Stimulated activated CD4-positive, alpha-beta T cell treated with anti-CD3 and anti-CD28 coated beads, Interleukin-2, amount 100 ng/mL, for 24 hours (primary cell): Measurements from ENCODE around the gene LOXL4.

Source experiments
- DNase-seq, 2 donors: peaks; one replicate each; pipeline ENCODE4 v3.0.0-alpha.2; 2020

Gene LOXL4

DNA sequence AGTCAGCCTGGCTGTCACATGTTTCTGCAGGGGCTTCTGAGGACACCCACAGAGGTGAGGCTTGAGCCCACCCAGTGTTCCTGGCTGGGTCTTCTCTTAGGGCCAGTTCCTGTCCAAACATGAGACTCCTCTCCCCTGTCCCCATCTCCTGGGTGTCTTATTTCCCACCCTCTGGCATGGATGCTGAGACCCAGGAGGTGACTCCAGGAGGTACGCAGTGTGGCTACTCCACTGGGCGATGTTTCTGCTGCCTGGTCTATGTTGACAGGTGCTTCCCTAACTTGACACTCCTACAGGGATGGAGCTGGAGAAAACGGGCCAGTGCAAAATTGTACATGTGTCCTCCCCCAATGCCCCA is 26.3 kb upstream of the LOXL4 start:
- no peak for DNase-seq

DNA sequence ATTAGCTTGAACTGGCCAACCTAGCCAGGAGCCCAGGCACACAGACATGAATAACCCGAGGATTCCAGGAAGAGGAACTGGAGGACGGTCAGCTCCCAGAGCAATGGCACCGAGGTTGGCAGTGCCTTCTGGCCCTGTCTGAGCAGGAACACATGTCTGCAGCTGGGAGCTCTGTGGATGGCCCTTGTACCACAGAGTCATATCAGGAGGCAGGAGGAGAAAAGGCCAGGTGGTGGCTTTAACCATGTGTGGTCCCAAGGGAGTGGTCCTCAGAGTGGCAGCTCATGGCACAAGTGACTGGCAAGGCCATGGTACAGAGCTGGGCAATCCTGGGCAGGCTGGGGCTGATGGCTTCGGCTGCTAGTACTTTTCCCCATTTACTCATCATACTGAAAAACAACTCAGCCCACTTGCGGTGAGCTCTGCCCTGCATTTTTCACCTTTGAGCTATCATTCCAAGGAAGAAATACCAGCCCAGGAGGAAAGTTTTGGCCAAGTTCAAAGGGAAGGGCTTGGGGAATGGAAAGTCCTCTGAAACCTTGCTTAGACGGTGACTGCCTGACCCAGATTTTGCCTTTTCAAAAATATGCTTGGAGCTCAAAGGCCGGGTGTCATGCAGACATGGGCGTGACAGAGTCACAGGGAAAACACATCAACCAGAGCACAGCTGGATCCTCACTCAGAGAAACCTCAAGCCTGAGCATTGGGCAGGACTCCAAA is 25.7 kb upstream of the LOXL4 start:
- DNase-seq = no peak

DNA sequence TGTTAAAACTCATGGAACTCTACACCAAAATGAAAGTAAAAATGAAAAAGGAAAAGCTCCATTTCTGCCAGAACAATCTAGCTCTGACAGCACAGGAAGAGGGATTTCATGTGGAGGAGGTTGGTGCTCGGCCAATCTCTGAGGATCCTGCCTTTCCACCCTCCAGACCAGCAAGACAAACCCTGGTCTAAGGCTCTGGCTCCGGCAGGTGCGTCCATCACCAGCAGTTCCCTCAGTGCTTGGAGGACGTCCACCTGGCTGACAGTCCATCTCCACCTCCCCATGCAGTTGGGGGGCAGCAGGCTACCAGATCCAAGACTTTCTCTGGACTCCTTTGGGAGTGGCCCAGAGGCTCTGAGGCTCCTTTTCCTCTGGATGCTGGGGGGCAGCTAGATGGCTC is 25.0 kb upstream of the LOXL4 start:
- DNase-seq = no peak

DNA sequence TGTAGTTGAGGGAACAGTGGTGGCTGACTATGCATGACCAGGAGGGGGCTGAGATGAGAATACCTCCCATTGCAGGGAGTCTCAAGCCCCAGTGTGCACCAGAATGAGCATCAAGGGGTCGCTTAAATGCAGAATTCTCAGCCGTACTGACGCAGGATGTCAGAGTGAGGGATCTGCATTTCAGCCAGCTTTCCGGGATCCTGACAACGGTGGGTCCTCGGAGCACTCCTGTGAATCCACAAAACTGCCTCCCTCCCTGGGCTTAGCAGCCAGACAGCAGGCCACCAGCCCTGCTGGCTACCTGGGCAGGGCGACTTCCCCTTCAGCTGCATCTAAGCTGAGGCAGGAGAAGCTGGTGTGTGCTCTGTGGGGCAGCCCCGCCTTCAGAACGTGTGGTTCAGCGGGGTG is 21.8 kb upstream of the LOXL4 start:
- no peak for DNase-seq

DNA sequence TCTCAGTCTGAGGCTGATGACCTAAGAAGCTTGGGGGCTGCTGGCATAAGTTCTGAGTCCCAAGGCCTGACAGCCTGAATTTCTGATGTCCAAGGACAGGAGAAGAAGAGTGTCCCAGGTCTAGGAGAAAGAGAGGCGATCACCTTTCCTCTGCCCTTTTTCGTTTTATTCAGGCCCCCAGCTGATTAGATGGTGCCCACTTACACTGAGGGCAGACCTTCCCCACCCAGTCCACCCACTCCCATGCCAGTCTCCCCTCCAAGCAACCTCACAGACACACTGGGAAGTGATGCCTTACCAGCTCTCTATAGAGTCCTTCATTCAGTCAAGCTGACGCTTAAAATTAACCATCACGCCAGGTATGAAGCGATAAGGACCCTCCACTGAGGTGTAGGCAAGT is 19.3 kb upstream of the LOXL4 start:
- DNase-seq = no peak

DNA sequence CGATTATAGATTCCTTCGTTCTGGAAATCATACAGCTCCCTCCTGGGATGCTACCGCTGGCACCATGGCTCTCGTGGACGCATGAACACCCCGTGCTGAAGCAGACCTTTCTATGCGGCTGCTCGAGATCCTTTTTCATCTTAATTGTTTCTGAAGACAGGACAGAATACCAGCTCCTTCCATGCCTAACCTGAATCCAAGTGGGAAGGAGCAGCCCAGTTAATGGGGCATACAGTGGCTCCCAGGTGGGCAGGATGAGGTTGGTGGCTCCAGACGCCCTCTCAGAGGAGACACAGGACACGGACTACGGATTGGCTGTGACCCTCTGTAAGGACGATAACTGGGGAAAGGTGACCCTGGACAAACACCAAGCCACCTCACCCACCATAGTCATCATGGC is 18.4 kb upstream of the LOXL4 start:
- DNase-seq = no peak

DNA sequence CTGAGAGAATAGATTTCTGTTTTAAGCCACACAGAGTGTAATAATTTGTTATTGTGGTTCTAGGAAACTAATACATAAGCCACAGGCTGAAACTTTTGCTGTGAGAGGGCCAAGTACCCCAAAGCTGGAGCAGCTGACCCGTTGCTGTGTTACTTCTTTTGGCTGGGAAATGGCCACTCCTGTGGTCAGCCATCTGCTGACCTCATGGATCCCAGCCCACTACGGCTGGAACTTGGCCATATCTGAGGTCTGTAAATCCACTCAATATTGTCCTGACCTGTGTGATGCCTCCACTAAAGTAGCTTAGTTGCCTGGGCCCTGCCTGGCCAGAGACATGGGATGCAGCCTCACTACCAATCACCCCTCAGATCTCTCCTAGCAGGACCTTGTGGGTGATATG is 17.4 kb upstream of the LOXL4 start:
- DNase-seq = no peak

DNA sequence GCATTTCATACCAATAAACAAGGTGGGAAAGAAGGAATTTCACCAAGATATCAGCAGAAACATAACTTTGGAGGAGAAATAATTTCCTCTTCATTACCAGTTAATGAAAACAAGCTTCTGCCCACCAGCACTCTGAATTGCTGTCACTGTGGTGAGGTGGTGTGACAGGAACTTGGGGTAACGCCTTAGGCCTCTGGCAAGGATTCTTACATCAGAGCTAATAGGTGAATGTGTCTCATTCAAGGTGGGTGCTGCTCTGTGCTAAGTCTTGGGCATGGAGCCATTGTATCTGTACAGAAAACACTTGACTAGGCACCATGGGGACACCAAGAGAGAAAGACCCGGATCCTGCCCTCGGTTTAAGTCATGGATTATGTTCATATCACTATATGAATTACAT is 8.3 kb upstream of the LOXL4 start:
- DNase-seq = no peak

DNA sequence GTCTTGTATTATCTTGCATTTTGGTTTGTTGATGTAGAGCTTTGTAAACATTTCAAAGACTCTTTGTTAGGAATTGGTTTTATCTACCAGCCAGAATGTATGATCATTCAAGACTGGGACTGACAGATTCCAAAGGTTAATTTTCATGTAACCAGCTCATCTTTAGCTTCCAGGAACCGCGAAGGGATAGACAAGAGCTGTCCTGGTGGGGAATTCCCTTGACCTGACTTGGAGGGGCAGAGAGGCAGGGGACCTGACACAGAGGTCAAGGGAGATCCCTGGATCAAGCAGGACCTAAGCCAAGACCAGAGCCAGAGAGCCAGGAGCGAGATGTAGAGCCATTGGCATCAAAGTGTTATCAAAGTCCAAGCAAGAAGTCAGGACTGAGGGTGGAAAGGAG is 6.6 kb upstream of the LOXL4 start:
- no peak for DNase-seq

DNA sequence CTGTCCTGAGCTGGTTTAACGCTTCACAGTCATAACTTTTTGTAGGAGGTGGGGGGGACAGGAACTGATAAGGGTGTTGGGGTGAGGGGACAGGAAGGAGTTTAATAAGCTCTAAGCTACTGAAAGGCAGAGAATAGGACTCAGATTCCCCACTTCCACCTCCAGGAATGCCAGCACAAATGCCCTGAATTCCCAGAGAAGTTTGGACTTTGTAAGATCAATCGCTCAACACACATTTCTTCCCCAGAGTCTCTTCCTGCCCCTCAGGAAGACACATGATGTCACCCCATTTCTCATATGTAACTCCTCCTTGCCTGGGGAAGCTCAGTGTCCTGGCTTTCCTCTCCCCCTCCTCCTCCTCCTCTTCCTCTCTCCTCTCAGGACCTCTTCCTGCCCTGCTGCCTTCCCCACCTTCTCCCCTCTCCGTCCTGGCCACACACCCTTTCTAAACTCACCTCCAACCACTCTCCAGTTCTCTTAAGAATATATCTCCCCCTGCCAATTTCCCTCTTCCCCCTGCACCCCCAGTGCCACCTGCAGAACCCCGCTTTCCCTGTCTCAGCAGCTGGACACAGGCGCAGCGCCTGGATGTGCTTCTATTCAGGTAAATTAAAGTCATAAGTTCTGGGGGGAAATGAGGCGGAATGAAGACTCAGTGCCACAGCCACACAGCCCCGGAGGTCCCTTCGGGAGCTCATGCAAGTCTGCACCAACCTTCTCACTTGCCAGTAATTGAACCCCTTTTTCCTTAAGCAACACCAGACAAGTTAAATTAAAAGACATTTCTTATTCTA is 5.3 kb upstream of the LOXL4 start:
- DNase-seq = no peak

DNA sequence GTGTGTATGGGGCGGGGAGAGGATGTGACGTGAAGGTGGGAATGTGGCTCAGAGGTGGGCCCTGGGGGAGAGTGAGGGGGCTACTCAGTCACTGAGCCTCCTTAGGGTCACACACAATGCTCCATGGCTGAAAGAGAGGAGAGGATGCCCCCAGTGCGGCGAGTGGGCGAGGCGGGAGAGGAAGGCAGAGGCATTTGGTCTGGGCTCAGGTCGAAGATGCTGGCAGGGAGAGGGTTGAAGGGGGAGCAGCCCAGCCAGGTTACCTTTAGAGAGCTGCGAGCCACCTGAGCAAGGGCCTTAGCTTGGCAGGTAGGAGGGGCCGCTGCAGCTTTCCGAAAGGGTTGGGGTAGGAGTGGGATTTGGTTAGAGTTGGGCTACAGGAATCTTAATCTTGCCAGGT is 4.7 kb upstream of the LOXL4 start:
- DNase-seq = no peak

DNA sequence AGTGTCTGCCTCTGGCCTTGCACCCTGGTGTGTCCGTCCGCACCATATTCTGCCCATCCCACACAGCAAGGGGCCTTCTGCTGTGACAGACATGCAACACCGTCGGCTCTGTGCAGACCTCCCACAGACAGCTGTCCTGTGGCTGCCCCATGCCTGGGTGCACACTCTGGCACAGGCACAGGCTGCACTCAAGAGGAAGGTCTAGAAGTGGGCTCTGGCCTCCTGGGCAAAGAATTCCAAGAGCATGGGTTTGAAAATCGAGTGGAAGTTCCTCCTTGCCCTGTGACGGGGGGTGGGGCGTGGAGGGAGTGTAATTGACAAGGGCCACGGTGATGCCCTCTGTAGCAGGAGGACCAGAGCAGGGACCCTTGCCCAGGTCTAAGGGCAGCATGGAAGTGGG is 4.3 kb upstream of the LOXL4 start:
- no peak for DNase-seq

DNA sequence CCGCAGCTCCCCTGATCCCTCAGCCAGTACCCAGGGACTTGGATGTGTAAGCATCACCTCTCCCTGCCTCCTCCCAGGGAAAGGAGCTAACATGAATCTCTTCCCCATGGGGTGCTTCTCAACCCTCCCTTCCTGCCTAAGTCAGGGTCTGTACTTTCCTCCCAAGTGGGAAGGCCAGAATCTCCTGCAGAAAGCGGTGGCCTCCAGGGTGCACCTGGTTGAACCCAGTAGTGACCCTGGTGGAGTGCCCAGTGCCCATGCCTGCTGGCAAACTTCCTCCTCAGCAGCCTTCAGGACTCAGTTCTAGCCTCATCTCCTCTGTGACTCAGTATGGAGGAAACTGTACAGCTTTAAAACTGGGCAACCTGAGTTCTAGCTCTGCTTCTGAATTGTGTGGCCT is 2.8 kb upstream of the LOXL4 start:
- no peak for DNase-seq

DNA sequence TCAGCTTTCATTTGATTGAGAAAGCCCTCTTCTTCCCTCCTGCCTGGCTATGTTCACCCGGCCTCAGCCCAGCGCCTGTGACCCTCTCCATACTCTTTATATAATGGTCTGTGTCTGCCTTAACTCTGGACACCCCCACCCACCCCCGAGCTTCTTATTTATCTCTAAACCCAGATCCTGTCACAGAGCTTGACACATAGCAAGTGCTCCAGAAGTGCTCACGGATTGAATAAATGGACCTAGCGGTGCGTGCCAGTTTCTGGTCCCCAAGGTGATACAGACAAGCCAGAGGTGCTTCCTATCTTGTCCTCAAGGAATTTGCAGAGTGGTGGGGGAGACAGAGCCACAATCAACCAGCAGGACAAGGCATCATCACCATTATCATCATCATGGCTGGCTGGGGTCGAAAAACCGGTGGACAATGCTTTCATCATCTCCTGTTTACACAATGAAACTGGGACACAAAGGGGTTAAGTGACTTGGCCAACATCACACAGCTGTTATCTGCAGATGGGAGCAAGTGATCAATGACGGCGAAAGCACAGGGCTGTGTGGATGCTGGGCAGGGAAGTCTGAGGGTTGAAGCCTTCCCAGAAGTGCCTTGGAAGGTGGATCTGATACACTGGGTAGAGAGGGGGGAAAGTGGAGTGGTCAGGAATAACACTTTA is 2.2 kb upstream of the LOXL4 start:
- no peak for DNase-seq

DNA sequence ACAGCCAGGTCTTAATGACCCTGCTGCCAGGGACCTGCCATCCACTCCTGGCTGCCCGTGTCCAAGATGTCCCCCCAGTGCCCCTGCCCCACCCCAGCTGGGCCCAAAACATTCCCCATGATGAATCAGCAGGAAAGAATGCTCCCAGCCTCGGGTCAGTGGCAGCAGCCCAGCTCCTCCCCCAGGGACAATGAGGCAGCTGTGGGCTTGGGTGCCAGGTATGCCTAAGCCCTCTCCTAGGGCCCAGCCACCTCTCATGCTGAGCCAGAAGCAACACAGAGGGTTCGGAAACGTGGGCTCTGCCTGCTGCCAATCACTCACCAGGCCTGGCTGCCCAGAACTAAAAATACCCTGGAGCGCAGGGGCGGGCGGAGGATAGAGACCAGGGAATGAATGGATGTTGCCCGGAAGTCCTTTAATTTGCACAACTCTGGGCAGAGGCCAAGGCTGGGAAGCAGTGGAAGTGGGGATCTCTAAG is 1.5 kb upstream of the LOXL4 start:
- DNase-seq = no peak

DNA sequence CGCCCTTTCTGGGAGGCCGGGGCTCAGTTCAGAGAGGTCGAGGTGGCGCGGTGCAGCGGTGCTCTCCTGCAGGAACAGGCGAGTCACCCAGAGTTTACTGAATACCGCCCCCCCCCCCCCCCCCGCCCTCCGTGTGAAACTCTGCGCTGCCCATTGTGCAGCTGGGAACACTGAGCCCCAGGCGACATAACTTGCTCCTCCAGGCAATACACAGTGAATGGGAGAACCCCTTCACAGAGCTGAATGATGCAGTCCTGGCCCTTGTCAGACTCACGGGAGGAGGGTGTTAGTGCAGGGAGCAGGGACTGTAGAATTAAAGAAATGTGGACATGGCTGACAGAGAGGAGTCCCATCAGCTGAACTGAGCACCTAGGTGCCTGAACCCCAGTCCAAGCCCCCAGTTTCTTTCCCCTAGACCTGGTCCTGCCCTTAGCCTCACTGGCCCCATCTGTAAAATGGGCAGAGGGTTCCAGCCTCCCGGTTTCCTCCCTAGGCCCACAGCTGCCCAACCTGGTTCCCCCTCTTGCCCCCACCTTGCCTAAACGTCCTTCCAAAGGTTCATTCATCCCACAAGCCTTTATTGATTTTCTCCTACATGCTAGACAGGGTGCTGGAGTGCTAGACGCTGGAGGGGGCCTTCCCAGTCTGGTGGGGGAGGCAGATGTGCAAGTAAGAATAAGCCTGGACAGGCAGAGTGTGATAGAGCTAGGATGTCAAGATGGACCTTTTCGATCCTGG is 869 bp upstream of the LOXL4 start:
- no peak for DNase-seq

DNA sequence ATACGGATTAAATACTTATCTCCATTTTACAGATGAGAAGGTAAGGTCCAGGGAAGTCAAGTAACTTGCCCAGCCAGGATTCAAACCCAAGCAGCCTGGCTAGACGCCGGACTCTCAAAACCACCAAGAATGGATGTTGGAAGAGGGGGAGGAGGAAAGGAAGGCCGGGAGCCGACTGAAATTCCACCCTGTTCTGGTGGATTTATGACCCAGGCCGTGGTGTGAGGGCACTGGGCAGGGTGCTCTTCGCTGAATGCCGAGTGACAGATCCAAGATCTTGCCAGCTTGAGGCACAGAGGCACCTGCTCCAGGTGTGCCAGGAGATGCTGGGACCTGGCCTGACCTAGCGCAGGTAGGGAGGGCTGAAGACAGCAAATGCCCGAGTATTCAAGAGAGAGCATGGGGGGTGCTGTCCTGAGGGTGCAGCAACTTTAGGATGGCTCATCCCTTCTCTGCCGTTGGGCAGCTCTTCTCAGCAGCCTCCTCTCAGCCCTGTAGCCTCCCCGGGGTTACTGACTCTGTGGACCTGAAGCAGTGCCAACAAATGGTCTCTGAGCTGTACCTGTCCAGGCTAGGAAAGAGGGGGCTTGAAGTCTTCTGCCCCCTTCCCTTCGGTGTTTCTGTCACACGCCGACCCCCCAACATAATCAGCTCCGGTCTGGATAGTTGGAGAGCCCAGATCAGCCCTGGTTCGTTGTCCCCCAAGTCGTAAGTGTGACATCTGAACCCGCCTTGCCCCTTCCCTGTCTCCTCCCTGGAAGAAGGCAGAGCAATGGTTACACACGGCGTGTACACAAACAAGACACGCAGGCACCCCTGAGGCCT is 713 bp downstream of the LOXL4 start:
- no peak for DNase-seq

DNA sequence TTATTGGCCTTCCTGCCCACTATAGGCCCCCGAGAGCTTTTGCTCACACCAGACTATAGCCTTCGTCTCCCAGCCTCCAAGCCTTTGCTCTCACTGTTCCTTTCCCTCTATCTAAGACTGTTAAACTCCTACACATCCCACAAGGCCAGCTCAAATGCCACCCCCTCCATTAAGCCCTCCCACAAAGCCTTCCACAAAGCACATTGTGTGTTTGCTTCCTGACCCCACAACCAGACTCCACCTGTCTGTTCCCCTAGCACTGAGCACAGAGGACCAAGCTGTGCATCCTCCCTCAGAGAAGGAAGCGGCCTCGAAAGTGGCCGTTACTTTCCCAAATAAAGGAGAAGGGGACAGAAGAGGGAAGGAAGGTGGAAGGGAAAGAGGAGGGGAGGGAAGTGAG is 1.3 kb downstream of the LOXL4 start:
- no peak for DNase-seq

DNA sequence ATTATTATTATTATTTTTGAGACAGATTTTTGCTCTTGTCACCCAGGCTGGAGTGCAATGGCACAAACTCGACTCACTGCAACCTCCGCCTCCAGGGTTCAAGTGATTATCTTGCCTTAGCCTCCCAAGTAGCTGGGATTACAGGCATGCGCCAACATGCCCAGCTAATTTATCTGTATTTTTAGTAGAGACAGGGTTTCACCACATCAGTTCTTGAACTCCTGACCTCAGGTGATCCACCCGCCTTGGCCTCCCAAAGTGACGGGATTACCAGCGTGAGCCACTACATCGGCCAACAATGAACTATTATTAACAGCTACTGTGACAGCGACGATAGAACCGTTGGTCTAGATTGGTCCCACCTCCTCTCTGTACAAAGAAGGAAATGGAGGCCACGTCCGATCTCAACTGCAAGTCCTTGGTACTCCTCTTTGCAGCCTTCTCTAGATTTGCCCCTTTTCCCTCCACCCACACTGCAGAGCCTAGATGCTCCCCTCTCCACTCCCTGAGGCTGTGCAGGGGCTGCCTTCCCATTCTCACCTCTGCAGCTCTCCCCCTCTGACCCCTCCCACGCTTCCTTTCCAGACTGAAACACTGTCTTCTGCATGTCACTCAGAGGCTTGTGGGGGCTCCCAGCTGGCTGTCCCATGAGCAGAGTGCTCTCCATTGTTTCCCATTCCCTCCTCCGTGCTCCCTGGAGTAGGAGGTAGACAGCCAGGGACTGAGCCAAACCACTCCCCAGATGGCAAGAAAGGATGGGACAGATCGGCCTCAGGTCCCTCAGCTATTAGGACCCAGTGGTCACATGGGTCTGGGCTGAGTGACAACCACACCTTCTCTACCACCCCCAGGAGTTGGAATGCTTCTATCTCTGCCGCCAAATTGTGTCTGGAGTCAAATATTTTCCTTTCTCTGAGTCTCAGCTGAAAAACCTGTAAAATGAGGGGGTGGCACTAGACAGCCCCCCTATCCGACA is 2.3 kb downstream of the LOXL4 start:
- DNase-seq = no peak

DNA sequence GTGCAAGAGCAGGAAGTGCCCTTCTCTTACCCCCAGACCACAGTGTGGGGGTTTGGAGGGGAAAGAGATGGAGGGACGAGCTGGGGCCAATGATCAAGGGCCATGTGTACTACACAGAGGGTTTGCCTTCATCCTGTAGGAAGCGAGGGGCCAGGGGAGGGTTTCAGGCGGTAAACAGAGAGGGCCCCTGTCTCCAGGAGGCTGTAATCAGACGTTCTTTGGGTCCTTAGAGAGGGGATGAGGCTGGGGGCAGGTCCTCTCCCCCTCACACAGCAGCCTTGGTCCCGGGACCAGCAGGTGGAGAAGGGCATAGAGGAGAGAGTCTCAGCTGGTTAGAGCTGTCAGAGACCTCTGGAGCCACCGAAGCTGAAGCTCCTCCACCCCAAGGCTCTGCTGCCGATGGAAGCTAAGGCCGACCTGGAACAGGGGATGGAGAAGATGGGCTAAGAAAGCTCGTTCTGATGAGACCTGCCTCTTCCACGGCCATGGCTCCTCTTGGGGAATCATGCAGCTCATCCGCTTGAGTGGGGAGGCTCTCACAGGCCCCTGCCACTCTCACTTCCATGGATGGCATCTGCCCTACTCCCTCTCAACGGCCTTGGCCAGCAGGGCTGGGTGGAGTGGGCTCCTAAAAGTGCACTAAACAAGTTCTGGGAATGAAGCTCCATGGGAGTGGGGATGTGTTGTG is 3.5 kb downstream of the LOXL4 start:
- no peak for DNase-seq

DNA sequence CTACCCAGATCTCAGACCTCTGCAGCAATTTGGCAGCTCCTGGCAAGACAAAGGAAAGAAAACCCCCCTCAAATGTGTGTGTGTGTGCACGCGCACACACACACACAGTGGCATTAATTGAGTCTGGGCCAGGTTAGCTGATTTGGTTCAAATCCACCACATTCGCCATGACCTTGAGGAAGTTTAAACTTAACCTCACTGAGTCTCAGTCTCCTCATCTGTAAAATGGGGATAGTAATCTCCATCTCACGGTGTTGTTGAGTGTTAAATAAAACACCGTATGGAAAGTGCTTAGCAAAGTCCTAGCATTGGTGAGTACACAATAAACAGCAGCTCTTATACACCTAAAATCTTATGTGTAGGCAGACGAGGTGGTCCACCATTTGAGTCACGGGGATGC is 4.9 kb downstream of the LOXL4 start:
- DNase-seq = no peak
